HepG2 (cell line): Measurements from ENCODE around the gene FLAD1. TPM values are rescaled to one million over a fixed set of nuclear protein-coding genes. Genes with fewer than 3 reads are reported as not detected.

Source experiments
- FOXJ3 ChIP-seq: sonication (generic); formaldehyde crosslinking; IDR thresholded peaks from 2 replicates; pipeline ENCODE4 v1.4.0; 2020; ENCODE audit warnings: missing genetic modification reagents, mild to moderate bottlenecking, borderline replicate concordance
- HDAC1 ChIP-seq: sonication (generic); formaldehyde crosslinking; IDR thresholded peaks from 2 replicates; pipeline ENCODE4 v1.5.1; 2020; ENCODE audit warnings: mild to moderate bottlenecking, missing genetic modification reagents
- MXD4 ChIP-seq: IDR thresholded peaks from 2 replicates; pipeline ENCODE4 v1.6.1; 2016; ENCODE audit warnings: mild to moderate bottlenecking, missing biosample characterization, missing genetic modification reagents
- NCOA2 ChIP-seq: sonication (generic); formaldehyde crosslinking; IDR thresholded peaks from 2 replicates; pipeline ENCODE4 v1.8.0; 2022; ENCODE audit warnings: inconsistent platforms
- SOX13 ChIP-seq, 3 experiments: fragments of 450-650 bp in 1 of 3; sonication (generic) in 1 of 3; formaldehyde crosslinking in 1 of 3; IDR thresholded peaks in 2 of 3; conservative IDR thresholded peaks in 1 of 3; 2 replicates each; pipeline versions ENCODE4 v1.5.0 to v1.6.1; 2016 to 2020; ENCODE audit warnings: antibody characterized with exemption in 1 of 3, mild to moderate bottlenecking in 1 of 3, missing compliant biosample characterization in 1 of 3, missing genetic modification reagents in 1 of 3, moderate library complexity in 1 of 3
- XBP1 ChIP-seq: sonication (generic); formaldehyde crosslinking; IDR thresholded peaks from 2 replicates; pipeline ENCODE4 v1.5.0; 2020; ENCODE audit warnings: missing genetic modification reagents
- YY1 ChIP-seq: IDR thresholded peaks from 2 replicates; pipeline ENCODE4 v1.6.1; 2011; ENCODE audit warnings: low read length, low read depth, moderate library complexity, mild to moderate bottlenecking; ENCODE audit not compliant: insufficient read depth, insufficient replicate concordance
- ZFX ChIP-seq: sonication (generic); formaldehyde crosslinking; IDR thresholded peaks from 2 replicates; pipeline ENCODE4 v1.4.0; 2020; ENCODE audit warnings: mild to moderate bottlenecking, low read depth, missing genetic modification reagents, moderate library complexity
- ZNF101 ChIP-seq: sonication (generic); formaldehyde crosslinking; IDR thresholded peaks from 2 replicates; pipeline ENCODE4 v1.4.0; 2020; ENCODE audit warnings: mild to moderate bottlenecking, low read depth, missing genetic modification reagents, borderline replicate concordance
- ZNF138 ChIP-seq: sonication (generic); formaldehyde crosslinking; IDR thresholded peaks from 2 replicates; pipeline ENCODE4 v1.5.0; 2020; ENCODE audit warnings: mild to moderate bottlenecking, low read depth, missing genetic modification reagents
- ZNF180 ChIP-seq: sonication (generic); formaldehyde crosslinking; IDR thresholded peaks from 2 replicates; pipeline ENCODE4 v1.4.0; 2020; ENCODE audit warnings: low read depth, missing genetic modification reagents, borderline replicate concordance
- ZNF572 ChIP-seq: sonication (generic); formaldehyde crosslinking; IDR thresholded peaks from 2 replicates; pipeline ENCODE4 v1.5.1; 2020; ENCODE audit warnings: mild to moderate bottlenecking, missing genetic modification reagents
- polyA plus RNA-seq, 8 experiments: library from polyadenylated mRNA; depleted of rRNA in 3 of 8; stranded (reverse) in 7 of 8; unstranded in 1 of 8; fragments of >200 nt; fragmentation: Illumina TruSeq in 4 of 8; extraction: Trizol in 4 of 8; gene quantifications; 2 replicates each; pipeline versions ENCODE4 v1.2.1 to v1.2.3, GENCODE V29; 2011 to 2016; ENCODE audit warnings: low read depth in 4 of 8, missing spikeins in 1 of 8, mixed read lengths in 1 of 8; ENCODE audit not compliant: insufficient read depth in 1 of 8
- total RNA-seq, 5 experiments: library from RNA; depleted of rRNA; stranded (reverse); fragments of >200 nt; fragmentation: Illumina TruSeq; extraction: Trizol; gene quantifications; 2 replicates each; pipeline ENCODE4 v1.2.3, GENCODE V29; 2016; ENCODE audit warnings: low read depth in 1 of 5
- TF ChIP-seq, protein P1 (sequence below): sonication (generic); formaldehyde crosslinking; IDR thresholded peaks from 2 replicates; pipeline ENCODE4 v1.4.0; 2020; ENCODE audit warnings: low read depth, mild to moderate bottlenecking, missing genetic modification reagents
- TF ChIP-seq, protein P2 (sequence below): sonication (generic); formaldehyde crosslinking; IDR thresholded peaks from 2 replicates; pipeline ENCODE4 v1.5.0; 2020; ENCODE audit warnings: missing genetic modification reagents
- TF ChIP-seq, protein P3 (sequence below): sonication (generic); formaldehyde crosslinking; IDR thresholded peaks from 2 replicates; pipeline ENCODE4 v1.8.1; 2023; ENCODE audit warnings: mild to moderate bottlenecking, missing genetic modification reagents
- TF ChIP-seq, protein P4 (sequence below): sonication (generic); formaldehyde crosslinking; IDR thresholded peaks from 2 replicates; pipeline ENCODE4 v1.4.0; 2020; ENCODE audit warnings: missing genetic modification reagents
- TF ChIP-seq, protein P5 (sequence below): sonication (generic); formaldehyde crosslinking; IDR thresholded peaks from 2 replicates; pipeline ENCODE4 v1.4.0; 2020; ENCODE audit warnings: mild to moderate bottlenecking, missing genetic modification reagents

FLAD1 gene
- total and polyA plus RNA-seq, 2 of the 13 experiments (the other 11 are each of a cell fraction or from before 2014, with no cell fraction given) = 25.9 to 32.8 TPM

DNA sequence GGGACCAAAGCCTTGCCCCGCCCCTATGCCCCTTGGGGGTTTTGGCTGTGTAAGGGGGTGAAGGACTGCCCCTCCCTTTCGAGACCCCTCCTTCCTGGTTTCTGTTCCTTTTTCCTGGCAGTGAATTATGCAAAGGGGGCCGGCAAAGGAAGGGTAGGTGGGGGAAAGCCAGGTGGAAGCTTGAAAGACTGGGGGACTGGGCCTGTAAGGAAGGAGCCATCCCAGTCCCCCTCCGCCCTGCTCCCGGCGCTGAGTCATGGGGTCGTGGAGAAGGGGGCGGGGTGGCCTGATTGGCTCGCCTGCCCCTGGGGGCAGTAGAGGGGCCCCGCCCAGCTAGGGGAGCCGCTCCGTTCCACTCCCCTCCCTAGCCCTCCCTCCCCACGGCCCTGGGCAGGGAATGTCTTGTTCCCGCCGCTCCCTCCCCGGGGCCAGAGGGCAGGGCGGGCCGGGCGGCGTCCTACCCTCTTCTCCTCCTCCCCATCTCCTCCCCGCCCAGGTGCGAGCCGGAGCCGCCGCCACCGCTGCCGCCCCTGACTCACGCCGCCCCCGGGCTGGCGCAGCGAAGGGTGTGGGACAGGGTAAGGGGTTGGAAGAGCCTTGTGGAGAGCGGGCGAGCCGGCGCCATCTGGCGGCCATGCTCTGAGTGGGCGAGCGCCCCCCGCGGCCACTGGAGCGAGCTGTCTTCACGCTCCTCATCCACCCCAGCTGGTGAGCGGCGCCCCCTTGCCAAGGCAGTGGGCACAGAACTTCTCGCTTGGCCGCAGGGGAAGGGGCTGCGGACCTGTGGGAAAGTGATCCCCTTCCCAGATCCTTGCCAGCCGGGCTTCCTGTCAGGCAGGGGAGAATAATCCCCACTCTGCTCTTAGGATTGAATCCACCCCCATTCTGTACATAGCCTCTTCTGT is 34.1 kb downstream of the FLAD1 start (continued):
- no peak; the same call in 1 of the 2 replicates for TF ChIP-seq SOX13 (IDR thresholded peaks at IDR 0.05)
- peak in 1 of 2 experiments; percentile 53; a peak in 2 of 4 replicates for TF ChIP-seq SOX13 (CRISPR knock-in tag; conservative IDR thresholded peaks at IDR 0.05 in 1 of 2, IDR thresholded peaks at IDR 0.05 in 1 of 2)
- no peak for TF ChIP-seq ZNF101 (CRISPR knock-in tag)
- TF ChIP-seq ZNF572 (CRISPR knock-in tag) = peak; percentile 45; the same call in 1 of the 2 replicates
- no peak for TF ChIP-seq ZNF180
- no peak for TF ChIP-seq ZNF138 (CRISPR knock-in tag)
- TF ChIP-seq FOXJ3 (CRISPR knock-in tag) = 0 out of 2 replicates have a peak, but pooled peaks have one; percentile 16
- TF ChIP-seq, protein P1, sequence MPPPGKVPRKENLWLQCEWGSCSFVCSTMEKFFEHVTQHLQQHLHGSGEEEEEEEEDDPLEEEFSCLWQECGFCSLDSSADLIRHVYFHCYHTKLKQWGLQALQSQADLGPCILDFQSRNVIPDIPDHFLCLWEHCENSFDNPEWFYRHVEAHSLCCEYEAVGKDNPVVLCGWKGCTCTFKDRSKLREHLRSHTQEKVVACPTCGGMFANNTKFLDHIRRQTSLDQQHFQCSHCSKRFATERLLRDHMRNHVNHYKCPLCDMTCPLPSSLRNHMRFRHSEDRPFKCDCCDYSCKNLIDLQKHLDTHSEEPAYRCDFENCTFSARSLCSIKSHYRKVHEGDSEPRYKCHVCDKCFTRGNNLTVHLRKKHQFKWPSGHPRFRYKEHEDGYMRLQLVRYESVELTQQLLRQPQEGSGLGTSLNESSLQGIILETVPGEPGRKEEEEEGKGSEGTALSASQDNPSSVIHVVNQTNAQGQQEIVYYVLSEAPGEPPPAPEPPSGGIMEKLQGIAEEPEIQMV = no peak; the same call in 1 of the 2 replicates
- TF ChIP-seq ZFX (CRISPR knock-in tag) = peak; percentile 74
- TF ChIP-seq NCOA2 = no peak; the same call in 1 of the 2 replicates
- TF ChIP-seq YY1 = peak; percentile 81
- peak; percentile 88 for TF ChIP-seq HDAC1 (CRISPR knock-in tag)
- TF ChIP-seq, protein P2, sequence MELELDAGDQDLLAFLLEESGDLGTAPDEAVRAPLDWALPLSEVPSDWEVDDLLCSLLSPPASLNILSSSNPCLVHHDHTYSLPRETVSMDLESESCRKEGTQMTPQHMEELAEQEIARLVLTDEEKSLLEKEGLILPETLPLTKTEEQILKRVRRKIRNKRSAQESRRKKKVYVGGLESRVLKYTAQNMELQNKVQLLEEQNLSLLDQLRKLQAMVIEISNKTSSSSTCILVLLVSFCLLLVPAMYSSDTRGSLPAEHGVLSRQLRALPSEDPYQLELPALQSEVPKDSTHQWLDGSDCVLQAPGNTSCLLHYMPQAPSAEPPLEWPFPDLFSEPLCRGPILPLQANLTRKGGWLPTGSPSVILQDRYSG (CRISPR knock-in tag) = no peak
- TF ChIP-seq, protein P3, sequence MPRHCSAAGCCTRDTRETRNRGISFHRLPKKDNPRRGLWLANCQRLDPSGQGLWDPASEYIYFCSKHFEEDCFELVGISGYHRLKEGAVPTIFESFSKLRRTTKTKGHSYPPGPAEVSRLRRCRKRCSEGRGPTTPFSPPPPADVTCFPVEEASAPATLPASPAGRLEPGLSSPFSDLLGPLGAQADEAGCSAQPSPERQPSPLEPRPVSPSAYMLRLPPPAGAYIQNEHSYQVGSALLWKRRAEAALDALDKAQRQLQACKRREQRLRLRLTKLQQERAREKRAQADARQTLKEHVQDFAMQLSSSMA (CRISPR knock-in tag) = no peak; the same call in 1 of the 2 replicates
- TF ChIP-seq, protein P4, sequence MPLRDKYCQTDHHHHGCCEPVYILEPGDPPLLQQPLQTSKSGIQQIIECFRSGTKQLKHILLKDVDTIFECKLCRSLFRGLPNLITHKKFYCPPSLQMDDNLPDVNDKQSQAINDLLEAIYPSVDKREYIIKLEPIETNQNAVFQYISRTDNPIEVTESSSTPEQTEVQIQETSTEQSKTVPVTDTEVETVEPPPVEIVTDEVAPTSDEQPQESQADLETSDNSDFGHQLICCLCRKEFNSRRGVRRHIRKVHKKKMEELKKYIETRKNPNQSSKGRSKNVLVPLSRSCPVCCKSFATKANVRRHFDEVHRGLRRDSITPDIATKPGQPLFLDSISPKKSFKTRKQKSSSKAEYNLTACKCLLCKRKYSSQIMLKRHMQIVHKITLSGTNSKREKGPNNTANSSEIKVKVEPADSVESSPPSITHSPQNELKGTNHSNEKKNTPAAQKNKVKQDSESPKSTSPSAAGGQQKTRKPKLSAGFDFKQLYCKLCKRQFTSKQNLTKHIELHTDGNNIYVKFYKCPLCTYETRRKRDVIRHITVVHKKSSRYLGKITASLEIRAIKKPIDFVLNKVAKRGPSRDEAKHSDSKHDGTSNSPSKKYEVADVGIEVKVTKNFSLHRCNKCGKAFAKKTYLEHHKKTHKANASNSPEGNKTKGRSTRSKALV (CRISPR knock-in tag) = 0 out of 2 replicates have a peak, but pooled peaks have one; percentile 31
- TF ChIP-seq XBP1 (CRISPR knock-in tag) = no peak; the same call in 1 of the 2 replicates
- TF ChIP-seq MXD4 (CRISPR knock-in tag) = peak; percentile 73; the same call in 1 of the 2 replicates
- TF ChIP-seq, protein P5, sequence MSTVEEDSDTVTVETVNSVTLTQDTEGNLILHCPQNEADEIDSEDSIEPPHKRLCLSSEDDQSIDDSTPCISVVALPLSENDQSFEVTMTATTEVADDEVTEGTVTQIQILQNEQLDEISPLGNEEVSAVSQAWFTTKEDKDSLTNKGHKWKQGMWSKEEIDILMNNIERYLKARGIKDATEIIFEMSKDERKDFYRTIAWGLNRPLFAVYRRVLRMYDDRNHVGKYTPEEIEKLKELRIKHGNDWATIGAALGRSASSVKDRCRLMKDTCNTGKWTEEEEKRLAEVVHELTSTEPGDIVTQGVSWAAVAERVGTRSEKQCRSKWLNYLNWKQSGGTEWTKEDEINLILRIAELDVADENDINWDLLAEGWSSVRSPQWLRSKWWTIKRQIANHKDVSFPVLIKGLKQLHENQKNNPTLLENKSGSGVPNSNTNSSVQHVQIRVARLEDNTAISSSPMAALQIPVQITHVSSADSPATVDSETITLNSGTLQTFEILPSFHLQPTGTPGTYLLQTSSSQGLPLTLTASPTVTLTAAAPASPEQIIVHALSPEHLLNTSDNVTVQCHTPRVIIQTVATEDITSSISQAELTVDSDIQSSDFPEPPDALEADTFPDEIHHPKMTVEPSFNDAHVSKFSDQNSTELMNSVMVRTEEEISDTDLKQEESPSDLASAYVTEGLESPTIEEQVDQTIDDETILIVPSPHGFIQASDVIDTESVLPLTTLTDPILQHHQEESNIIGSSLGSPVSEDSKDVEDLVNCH = no peak
